GM10266 (cell line): ENCODE data around the gene PDE4D.

Experiments used
- DNase-seq: peaks from one replicate; pipeline ENCODE4 v3.0.0; 2012; ENCODE audit errors: extremely low spot score
- TF ChIP-seq, protein P1 (sequence below): IDR thresholded peaks from 2 replicates; pipeline ENCODE4 v1.5.1; 2012; ENCODE audit warnings: mild to moderate bottlenecking, low read depth; ENCODE audit not compliant: control insufficient read depth, insufficient read depth; ENCODE audit errors: missing control alignments

PDE4D gene

GRCh38 chr5:59330680-59331079 is 562.8 kb downstream of the PDE4D start:
- no peak for DNase-seq
- TF ChIP-seq, protein P1, sequence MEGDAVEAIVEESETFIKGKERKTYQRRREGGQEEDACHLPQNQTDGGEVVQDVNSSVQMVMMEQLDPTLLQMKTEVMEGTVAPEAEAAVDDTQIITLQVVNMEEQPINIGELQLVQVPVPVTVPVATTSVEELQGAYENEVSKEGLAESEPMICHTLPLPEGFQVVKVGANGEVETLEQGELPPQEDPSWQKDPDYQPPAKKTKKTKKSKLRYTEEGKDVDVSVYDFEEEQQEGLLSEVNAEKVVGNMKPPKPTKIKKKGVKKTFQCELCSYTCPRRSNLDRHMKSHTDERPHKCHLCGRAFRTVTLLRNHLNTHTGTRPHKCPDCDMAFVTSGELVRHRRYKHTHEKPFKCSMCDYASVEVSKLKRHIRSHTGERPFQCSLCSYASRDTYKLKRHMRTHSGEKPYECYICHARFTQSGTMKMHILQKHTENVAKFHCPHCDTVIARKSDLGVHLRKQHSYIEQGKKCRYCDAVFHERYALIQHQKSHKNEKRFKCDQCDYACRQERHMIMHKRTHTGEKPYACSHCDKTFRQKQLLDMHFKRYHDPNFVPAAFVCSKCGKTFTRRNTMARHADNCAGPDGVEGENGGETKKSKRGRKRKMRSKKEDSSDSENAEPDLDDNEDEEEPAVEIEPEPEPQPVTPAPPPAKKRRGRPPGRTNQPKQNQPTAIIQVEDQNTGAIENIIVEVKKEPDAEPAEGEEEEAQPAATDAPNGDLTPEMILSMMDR = no peak

GRCh38 chr5:59328709-59329296 is 564.7 kb downstream of the PDE4D start:
- no peak for DNase-seq
- TF ChIP-seq, protein P1 = no peak

- TF ChIP-seq, protein P1 = no peak
- no peak for DNase-seq
Observed at GRCh38 chr5:59327191-59327980, 566.1 kb downstream of the PDE4D start.

DNA sequence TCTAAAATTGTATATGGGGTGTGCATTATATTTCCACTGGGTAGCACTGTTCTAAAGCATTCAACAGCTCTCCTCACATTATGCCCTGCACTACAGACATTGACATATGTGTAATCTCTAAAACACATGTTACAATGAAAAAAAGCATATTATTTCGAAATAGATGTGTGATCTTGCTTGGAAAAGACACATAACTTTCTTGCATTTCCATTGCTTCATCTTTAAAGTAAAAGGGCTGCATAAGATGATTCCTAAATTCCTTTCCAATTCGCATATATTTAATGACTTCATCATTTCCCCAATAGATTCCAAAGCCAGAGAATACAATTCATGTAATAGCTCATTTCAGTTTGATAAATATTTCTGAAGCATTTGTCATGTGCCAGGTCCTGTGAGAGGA is 566.9 kb downstream of the PDE4D start:
- DNase-seq = no peak
- TF ChIP-seq, protein P1 = no peak

DNA sequence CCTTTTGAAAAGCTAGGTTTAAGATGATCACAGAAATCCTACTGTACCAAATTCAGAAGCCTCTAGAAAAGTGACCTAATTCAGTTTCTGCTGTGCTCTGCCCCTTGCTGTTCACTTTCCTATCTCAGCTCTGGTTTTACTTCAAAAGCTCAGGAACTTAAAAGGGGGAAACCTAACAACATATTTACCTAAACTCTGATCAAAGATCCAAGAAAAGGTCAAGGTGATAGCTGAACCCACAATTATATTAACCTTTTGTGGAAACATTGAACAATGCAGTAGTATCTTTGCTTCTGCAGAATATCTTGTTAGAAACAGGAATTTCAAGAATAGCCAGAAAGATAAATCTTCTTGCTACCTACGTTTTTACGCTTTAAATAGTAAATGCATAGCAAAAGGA is 568.5 kb downstream of the PDE4D start:
- no peak for DNase-seq

GRCh38 chr5:59322894-59323293 is 570.6 kb downstream of the PDE4D start:
- DNase-seq = no peak
- TF ChIP-seq, protein P1 = no peak

More for the DNA sequence above, 568.5 kb downstream of the PDE4D start:
- TF ChIP-seq, protein P1 = no peak

DNA sequence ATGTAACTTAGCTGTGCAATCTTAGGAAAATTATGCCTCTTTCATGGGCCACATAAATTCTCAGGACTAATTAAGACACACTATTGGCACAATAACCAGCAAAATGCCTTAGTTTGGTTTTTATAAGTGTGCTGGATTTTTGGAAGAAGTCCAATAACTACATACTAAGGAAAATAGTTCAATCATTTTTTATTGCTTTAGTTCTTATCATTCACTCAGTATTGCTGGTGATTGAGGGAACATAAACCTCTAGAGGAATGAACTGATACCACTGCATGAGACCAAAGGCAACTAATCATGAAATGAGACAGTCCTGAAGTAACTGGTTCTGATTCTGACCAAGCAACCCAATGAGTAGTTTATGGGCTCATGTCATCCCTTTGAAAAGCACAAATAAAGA is 571.5 kb downstream of the PDE4D start:
- TF ChIP-seq, protein P1 = no peak
- DNase-seq = no peak
